ENCODE results near the gene GRIN2A. TPM values are rescaled to one million over a fixed set of nuclear protein-coding genes. Genes with fewer than 3 reads are reported as not detected.

Gene GRIN2A
- polyA plus RNA-seq, 12 donors = 0.11 to 1.00 (median 0.36) TPM; not detected in 2

GRCh38 chr16:9860876-9861275 is 321.4 kb downstream of the GRIN2A start:
- no peak for DNase-seq

- no peak for DNase-seq
These were observed 322.4 kb downstream of the GRIN2A start for GRCh38 chr16:9859701-9860327.

GRCh38 chr16:9854675-9855074 is 327.6 kb downstream of the GRIN2A start:
- DNase-seq = peak; percentile 47

- DNase-seq = no peak
These were observed 330.2 kb downstream of the GRIN2A start for GRCh38 chr16:9852003-9852402.

- no peak for DNase-seq
These were observed 331.4 kb downstream of the GRIN2A start for GRCh38 chr16:9850817-9851216.

GRCh38 chr16:9849697-9850245 is 332.5 kb downstream of the GRIN2A start:
- no peak for DNase-seq

GRCh38 chr16:9847146-9847545 is 335.1 kb downstream of the GRIN2A start:
- DNase-seq = no peak

GRCh38 chr16:9846362-9847099 is 335.7 kb downstream of the GRIN2A start:
- DNase-seq = no peak

GRCh38 chr16:9845661-9846361 is 336.4 kb downstream of the GRIN2A start:
- DNase-seq = no peak

GRCh38 chr16:9844361-9844760 is 337.9 kb downstream of the GRIN2A start:
- no peak for DNase-seq

GRCh38 chr16:9843424-9844018 is 338.7 kb downstream of the GRIN2A start:
- no peak for DNase-seq

GRCh38 chr16:9840761-9841665 is 341.2 kb downstream of the GRIN2A start:
- DNase-seq = no peak

GRCh38 chr16:9837481-9837880 is 344.7 kb downstream of the GRIN2A start:
- no peak for DNase-seq

GRCh38 chr16:9836118-9836736 is 346.0 kb downstream of the GRIN2A start:
- DNase-seq = peak; percentile 52

GRCh38 chr16:9827062-9827752 is 355.0 kb downstream of the GRIN2A start:
- no peak for DNase-seq

GRCh38 chr16:9826656-9827055 is 355.6 kb downstream of the GRIN2A start:
- DNase-seq = no peak

GRCh38 chr16:9824200-9825068 is 357.8 kb downstream of the GRIN2A start:
- no peak for DNase-seq

GRCh38 chr16:9823510-9823909 is 358.7 kb downstream of the GRIN2A start:
- no peak for DNase-seq

- DNase-seq = no peak
These were observed 360.3 kb downstream of the GRIN2A start for GRCh38 chr16:9821970-9822369.

All from muscle of arm (tissue), 12 donors.